CD4-positive, alpha-beta T cell treated with Interleukin-10 for 1 hour (primary cell): Measurements from ENCODE around the gene OR2T11.
A peak's percentile ranks its signal among the peaks of the same experiment; 100 is the strongest.
"Not testable (repeated sequence)": the region's sequence is repeated elsewhere in the genome, so short reads cannot be mapped to it uniquely, and the experiment has no call there.

Experiments
- DNase-seq: peaks from one replicate; pipeline ENCODE4 v3.0.0-alpha.2; 2020

Gene OR2T11

GRCh38 chr1:248634991-248635390, at the start of gene OR2T11:
TSS of gene OR2T11 (minus strand) at chr1:248635091. CDS start at chr1:248627128, 7,963 bp downstream.
- DNase-seq, result not testable (repeated sequence)

DNA sequence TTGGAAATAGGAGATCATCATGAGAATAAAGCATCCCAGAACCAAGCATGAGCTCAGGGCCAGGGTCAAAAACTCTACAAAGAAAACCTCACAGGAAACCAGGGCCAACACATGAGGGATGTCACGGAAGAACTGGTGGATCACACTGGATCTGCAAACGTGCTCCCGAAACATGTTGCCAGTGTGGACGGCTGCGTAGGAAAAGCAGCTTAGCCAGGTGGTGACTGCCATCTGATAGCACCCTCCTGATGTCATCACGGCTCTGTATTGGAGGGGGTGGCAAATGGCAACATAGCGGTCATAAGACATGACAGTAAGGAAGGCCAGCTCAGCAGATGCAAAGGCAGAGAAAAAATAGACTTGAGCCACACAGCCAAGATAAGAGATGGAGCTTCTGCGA, 46.8 kb upstream of the OR2T11 start:
- no peak for DNase-seq

DNA sequence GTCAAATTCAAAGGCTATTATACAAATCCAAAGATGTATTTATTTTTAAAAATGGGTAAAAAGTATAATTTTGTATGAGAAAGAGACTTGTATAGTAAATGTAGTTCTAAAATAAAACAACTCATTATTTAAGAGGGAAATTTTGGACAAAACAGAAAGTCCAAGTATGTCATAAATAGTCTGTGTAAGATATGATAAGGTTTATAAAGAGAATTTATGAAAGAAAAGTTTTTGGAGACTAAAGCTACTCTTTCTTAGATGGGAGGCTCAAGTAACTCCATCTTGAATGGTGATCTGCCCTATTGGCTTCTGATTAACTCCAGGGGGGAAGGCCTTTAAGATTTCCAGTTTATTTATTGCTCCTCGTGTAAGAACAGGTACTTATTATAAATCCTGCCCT, 35.1 kb upstream of the OR2T11 start:
- no peak for DNase-seq

GRCh38 chr1:248663453-248664328, 28.8 kb upstream of the OR2T11 start:
- DNase-seq, result not testable (repeated sequence)

DNA sequence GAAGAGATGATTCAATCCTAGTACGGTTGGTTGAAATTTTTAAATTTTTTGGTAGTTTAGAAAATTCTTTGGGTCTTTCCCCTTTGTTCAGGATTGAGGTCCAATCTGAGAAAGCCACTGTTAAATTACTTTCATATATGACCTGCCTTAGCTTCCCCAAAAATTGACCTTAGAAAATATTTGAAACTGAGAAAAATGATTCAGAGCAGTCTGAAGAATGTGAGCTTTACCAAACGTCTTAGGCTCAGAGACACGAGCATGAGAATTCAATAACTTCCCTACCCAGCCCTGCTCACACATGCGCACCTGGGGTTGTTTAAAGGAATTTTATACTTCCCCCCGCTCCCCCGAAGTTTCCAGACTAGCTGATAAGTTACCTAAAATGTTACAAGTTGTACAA, 21.9 kb upstream of the OR2T11 start:
- not testable (repeated sequence) for DNase-seq

- not testable (repeated sequence) for DNase-seq
Measured at GRCh38 chr1:248655354-248655753, 20.5 kb upstream of the OR2T11 start, which contains the start of gene OR2T27. TSS of gene OR2T27 (minus strand) at chr1:248655528. CDS start at chr1:248650884, 4,644 bp downstream.

GRCh38 chr1:248648770-248649536, 14.1 kb upstream of the OR2T11 start:
- not testable (repeated sequence) for DNase-seq

- DNase-seq, result not testable (repeated sequence)
Measured at GRCh38 chr1:248645178-248645577, 10.3 kb upstream of the OR2T11 start, which contains the start of gene OR2T35. TSS of gene OR2T35 (minus strand) at chr1:248645278. CDS start at chr1:248639258, 6,020 bp downstream.

DNA sequence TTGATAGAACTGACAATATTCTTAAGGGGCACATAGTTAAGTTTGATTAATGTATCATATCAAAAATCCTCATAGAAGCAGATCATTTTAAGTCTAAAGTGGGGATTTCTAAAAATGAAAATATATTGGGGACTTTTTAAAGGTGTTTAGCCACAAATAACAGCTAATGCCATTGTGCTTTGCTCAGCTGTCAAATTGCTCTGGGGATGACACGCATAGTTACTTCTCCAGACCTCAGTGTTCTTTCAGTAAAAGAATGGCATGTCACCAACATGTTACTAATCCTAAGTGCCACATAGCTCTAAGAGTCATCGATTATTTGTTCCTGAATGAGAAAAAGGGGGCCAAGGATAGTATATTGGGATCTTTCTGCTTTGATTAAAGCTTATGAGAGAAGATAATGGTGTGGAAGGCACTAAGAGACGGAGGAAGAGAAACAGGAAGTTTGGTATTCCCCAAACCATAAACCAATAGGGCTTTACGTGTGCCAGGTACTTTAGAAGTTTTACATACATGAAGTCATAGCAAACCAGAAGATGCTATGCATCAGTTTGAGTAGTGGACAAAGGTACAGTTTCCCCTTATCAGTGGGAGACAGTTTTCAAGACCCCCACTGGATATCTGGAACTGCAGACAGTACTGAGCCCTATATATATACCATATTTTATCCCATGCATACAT, 8.2 kb upstream of the OR2T11 start:
- not testable (repeated sequence) for DNase-seq

DNA sequence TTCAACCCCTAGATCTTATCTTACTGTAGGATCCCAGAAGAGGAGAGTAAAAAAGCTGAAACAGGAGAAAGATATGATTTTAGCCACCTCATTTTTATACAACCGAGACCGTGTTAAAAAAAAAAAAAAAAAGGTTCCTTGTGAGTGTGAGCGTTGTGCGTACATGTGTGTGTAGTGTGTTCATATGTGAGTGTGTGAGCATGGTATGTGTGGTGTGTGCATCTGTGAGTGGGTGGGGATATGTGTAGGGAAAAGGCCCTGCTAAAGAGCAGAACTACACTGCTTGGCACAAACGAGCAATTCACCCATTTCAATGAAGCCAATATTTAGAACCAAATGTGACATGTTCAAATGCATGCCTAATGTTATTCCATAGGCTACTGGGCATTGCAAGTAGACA, 6.7 kb upstream of the OR2T11 start:
- not testable (repeated sequence) for DNase-seq

- not testable (repeated sequence) for DNase-seq
Measured at GRCh38 chr1:248640906-248641305, 6.0 kb upstream of the OR2T11 start.

DNA sequence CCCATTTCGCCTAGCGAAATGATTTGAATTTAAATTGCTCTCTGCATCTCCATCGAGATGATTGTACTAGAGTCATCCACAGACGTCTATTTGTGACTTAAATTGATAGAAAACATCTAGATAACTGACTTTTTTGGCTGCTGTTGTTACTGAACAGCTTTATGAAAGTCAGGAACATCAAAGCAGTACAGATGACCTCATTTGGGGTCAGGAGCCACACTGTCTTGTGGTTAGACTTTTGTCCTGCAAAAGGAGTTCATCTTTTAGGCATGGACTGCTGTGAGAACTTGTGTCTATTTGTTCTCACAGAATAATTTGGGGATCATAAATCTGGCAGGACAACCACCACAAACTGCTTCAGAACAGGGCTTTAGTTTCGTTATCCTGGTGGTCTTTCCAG, 4.8 kb upstream of the OR2T11 start:
- DNase-seq, result not testable (repeated sequence)

DNA sequence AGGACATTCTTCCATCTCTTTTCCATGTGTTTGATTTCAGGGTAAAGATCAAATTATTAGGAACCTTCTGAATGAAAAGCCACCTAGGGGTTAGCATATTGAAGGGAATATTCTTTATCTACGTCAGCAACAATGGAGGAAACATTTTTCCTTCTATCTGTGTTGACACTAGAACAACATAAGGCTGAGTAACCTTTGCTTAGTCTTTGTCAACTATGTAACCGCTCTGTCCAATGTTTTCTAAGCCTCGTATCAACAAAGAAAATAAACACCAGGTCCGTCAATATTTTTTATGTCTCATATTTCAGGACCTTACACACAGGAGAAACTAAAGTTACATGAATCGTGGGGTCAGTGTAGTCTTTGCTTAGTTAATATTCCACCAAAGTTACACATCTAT, 1.7 kb upstream of the OR2T11 start:
- not testable (repeated sequence) for DNase-seq

DNA sequence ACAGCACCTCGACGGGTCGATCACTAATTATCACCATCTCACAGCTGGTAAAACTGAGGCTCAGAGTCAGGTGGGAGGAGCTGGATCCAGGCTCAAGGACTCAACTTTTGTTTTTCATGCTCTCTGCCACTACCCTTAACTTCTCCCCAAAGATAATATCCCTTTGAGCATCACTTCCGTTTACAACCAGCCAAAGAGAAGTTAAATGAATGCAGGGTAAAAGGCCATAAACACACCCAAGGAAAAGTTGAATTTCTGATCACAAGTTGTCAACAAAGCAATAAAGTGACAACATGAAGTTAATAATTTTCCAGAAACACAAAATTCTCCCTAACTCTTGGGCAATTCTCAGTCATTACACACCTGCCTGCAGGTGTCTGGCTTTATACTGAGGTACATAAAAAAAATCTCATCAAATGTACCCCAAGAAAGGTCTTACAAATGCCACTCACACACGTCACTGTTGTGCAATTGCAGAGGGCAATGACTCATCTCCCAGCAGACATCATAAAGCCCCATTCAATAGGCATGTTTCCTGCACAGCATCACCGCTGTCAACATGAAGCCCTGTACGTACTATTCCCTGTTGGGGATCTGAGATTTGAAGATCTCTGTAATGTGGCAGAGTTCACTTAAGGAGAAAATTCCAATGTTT, 3.4 kb downstream of the OR2T11 start:
- no peak for DNase-seq

DNA sequence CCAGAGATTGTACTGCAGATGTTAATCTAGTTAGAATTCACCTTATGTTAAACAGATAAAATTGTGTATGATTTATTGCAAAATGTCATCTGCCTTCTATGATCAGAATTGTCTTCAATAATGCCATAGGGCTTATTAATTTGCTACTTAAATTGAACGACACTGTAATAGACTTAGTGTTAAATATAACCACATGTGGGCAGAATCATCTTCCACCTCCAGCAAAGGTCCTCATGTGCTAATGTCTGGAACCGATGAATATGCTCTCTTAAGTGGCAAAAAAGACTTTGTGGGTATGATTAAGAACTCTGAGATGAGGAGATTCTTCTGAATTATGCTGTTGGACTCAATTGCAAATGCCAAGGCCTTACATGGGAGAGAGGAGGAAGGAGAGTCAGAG, 4.3 kb downstream of the OR2T11 start:
- DNase-seq, result no peak

DNA sequence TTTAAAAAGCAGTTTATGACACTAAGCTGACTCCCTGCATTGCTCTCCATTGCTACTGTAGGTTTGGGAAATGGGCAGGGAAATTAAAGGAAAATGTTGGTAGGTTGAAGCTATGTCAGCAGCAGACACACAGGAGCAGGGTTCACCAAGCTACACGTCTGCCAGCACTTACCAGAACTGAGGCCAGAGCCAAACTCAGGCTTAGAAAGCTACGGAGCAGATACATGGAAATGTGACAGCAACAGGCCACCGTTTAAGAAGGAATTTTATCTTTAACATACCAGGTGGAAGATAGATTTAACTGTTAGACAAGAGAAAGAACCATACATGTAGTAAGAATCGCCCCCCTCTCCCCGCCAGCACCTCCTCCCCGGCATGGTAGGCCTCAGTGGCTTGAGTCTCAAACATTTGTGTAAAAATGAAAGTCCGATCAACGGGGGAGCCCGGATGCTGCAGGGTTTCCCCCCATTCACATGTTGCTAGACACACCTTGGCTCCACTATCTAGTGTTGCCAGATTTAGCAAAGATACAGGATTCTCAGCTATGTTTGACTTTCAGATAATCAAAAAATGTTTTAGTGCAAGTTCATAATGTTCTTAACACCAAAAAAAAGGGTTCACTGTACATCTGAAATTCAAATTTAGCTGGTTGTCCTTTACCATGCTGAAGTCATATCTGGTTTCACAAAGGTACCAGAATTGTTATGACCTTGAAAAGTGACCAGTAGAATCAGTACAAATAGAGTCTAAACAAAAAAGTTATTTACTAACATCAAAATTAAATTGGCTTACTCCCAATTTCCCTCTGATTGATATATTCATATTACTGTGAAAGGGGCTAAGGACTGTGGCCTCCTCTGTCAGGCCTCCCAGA, 6.7 kb downstream of the OR2T11 start:
- DNase-seq, result no peak

DNA sequence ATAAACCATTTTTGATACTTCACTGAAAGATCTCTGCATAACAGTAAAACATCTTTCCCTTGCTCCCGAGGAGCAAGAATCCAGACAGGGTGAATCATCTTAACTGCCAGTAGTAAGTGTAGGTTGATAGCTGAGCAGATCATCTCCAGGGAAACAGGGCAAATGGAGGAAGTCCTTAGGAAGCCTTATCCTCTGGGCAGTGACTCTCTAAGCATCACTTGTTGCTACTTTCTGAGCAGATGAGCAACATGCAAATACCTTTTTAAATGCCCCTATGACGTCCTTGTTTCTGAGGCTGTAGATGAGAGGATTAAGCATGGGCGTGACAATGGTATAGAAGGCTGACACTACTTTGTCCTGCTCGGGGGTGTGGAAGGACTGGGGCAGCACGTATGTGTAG, 8.9 kb downstream of the OR2T11 start:
- no peak for DNase-seq

DNA sequence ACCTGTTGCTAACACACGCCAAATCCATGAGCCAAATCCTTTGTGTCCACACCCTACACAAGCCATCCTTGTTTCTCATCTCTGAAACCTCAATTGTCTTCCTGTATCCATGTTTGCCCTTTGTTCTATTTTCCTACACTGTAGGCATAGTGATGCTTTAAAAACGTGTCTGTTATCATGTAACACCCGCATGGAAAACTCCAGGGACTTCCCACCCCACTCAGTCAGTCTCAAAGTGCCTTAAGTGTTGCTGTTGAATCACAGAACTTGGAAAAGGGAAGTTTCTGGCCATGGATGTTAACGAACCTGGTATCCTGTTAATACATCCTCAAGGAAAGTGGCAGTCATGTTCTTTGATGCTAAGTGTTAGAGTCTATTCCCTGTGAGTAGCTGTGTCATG, 9.7 kb downstream of the OR2T11 start:
- DNase-seq, result no peak

- peak; percentile 25 for DNase-seq
Measured at GRCh38 chr1:248622570-248623001, 12.3 kb downstream of the OR2T11 start.

DNA sequence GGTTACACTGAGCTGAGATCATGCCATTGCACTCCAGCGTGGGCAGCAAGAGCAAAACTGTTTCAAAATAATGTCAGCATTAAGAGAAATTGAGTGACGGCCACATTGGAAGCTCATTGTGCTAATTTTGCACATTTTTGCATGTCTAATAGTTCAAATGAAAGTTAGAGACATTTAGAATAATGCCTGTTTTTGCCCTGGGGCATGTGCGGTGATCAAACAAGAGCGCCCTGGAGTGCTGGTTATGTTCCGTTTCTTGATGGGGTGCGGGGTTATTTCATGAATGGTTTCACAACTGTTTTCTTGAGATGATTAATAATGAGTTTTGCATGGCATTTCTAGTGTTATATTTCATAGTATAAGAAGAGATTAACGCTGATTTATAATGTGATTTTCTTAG, 13.1 kb downstream of the OR2T11 start:
- DNase-seq, result no peak

GRCh38 chr1:248618878-248619277, 16.0 kb downstream of the OR2T11 start:
- DNase-seq, result peak; percentile 48
